Epithelial cell of proximal tubule (primary cell): ENCODE results near the gene ATP2B2. TPM values are rescaled to one million over a fixed set of nuclear protein-coding genes. Genes with fewer than 3 reads are reported as not detected.

ENCODE experiments used
- DNase-seq: peaks from one replicate; pipeline ENCODE4 v3.0.0-alpha.2; 2011; ENCODE audit warnings: low read depth
- H3K4me3 ChIP-seq: 2 replicates; pipeline ENCODE4 v1.5.1; 2011; ENCODE audit warnings: low read depth, mild to moderate bottlenecking, low read length
- total RNA-seq: library from RNA; depleted of rRNA; stranded (reverse); fragments of >200 nt; gene quantifications from 2 replicates; pipeline ENCODE4 v1.2.3, GENCODE V29; 2015
- TF ChIP-seq, protein P1 (sequence below): conservative IDR thresholded peaks from 2 replicates; pipeline ENCODE4 v1.5.1; 2012; ENCODE audit warnings: low read depth, mild to moderate bottlenecking, low read length

Gene ATP2B2
- total RNA-seq, 1 donor from 2014 or later, result not detected

DNA sequence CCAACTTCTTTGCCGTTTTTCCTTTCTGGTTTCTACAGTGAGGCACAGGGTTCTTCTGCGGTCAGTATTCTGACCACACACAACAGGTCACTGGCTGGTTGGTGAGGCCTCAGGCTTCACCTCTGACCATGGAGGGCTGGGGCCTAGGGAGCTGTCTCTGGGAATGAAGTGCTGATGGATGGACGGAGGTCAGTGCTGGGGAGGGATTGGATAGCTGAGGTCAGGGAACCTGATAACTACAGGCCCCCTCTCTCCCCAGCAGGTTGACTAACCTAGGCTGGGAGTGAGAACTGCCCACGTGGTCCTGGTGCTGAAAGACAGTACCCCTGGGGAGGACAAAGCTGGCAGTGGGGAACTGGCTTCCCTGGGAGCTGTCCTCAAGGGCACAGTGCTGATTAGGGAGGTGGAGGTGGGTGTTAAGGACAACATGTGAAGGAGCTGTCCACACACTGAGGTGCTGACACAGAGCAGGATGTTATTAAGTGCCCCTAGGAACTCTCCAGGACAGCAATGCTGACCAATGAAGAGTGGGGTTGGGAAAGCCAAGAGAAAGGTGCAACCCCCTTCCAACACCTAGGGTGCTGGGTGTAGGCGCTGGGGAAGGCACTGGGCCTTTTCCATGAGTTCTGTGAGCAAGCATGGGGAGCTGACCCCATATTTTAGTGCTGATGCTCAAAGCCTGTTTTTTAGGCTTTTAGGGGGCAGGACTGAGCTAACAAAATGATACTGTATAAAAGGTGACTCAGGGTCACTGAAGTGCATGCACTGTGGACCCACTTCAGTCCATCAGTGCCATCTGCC, 45.2 kb downstream of the ATP2B2 start:
- H3K4me3 ChIP-seq, result no peak overlapping the region
- DNase-seq, result peak; percentile 27
- TF ChIP-seq, protein P1, sequence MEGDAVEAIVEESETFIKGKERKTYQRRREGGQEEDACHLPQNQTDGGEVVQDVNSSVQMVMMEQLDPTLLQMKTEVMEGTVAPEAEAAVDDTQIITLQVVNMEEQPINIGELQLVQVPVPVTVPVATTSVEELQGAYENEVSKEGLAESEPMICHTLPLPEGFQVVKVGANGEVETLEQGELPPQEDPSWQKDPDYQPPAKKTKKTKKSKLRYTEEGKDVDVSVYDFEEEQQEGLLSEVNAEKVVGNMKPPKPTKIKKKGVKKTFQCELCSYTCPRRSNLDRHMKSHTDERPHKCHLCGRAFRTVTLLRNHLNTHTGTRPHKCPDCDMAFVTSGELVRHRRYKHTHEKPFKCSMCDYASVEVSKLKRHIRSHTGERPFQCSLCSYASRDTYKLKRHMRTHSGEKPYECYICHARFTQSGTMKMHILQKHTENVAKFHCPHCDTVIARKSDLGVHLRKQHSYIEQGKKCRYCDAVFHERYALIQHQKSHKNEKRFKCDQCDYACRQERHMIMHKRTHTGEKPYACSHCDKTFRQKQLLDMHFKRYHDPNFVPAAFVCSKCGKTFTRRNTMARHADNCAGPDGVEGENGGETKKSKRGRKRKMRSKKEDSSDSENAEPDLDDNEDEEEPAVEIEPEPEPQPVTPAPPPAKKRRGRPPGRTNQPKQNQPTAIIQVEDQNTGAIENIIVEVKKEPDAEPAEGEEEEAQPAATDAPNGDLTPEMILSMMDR, result no peak

DNA sequence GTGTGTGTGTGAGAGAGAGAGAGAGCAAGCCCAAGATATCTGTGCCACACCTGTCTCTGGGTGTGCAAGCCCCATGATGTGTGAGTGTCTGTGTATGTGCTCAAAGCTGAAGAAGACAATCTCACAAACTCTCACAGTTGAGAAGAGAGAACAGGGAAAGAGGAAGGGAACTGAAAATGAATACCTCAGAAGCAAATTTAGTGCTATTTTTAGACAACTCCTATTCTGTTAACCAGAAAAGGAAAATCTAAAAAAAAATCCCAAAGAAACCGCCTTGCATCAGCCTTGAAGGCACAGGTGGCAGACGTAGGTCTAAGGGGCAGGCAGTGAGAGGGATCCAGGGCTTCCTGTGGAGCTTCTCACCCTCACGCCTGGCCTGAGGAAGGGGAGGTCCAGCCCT, 47.8 kb downstream of the ATP2B2 start:
- no peak for DNase-seq
- TF ChIP-seq, protein P1, result no peak

DNA sequence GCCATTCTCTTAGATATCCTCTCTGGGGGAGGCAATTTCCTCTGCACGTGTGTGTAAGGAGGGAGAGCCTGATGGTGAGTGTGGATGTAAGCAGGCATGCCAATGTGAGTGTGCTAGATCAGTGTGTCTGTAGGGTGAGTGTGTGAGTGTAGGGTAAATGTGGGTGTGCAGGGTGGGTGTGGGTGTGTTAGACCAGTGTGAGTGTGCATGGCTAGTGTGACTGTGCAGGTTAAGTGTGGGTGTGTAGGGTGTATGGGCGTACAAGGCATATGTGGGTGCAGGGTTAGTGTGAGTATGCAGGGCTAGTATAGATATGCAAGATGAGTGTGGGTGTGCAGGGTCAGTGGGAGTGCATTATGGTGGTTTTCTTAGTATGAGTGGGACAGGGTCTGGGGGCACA, 48.4 kb downstream of the ATP2B2 start:
- no peak overlapping the region for H3K4me3 ChIP-seq
- TF ChIP-seq, protein P1, result no peak
- DNase-seq, result no peak

More for the DNA sequence above, 47.8 kb downstream of the ATP2B2 start:
- no peak overlapping the region for H3K4me3 ChIP-seq

DNA sequence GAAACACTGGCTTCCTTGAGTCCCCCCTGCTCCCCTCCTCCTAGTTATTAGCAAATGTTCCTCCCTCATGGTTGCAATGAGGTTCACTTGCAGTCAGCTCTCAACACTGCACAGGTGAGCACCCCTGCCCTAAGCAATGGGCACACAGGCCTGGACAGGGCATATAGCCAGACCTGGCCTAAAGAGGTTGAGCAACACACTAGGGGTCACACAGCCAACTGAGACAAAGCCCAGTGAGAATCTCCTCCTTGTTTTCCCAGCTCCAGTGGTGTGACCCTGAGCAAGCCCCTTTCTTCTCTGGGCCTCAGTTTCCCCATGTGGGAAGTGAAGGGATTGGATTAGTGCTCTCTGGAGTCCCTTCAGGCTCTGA, 49.9 kb downstream of the ATP2B2 start:
- H3K4me3 ChIP-seq, result no peak overlapping the region
- TF ChIP-seq, protein P1, result no peak
- no peak for DNase-seq

DNA sequence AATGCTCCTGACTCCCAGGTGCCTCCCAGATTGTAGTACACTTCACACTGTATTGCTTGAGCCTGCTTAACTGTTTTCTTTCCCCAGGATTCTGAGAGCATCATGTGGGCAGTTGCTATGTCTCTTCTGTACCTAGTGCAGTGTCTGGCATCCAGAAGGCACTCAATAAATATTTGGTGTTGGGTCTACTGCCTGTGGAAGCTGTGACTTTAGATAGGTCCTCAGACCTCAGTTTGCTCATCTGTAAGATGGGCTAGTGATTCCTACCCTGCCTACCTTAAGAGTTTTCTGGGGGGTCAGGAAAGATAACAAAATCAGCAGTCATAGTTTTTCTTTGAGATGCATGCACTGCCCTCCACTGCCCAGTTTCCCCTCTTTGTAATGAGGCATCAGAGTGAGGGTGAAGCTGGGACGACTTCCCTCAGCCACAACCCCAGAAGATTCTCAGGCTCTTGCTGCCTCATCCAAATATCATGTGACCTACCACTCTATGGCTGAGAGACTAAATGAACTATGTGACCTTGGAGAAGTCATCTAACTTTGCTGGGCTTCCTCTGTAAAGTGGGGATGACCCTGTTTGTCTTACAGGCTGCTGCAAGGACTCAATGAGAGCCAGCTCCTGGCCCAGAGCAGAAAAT, 50.4 kb downstream of the ATP2B2 start:
- TF ChIP-seq, protein P1, result no peak
- no peak overlapping the region for H3K4me3 ChIP-seq
- no peak for DNase-seq

DNA sequence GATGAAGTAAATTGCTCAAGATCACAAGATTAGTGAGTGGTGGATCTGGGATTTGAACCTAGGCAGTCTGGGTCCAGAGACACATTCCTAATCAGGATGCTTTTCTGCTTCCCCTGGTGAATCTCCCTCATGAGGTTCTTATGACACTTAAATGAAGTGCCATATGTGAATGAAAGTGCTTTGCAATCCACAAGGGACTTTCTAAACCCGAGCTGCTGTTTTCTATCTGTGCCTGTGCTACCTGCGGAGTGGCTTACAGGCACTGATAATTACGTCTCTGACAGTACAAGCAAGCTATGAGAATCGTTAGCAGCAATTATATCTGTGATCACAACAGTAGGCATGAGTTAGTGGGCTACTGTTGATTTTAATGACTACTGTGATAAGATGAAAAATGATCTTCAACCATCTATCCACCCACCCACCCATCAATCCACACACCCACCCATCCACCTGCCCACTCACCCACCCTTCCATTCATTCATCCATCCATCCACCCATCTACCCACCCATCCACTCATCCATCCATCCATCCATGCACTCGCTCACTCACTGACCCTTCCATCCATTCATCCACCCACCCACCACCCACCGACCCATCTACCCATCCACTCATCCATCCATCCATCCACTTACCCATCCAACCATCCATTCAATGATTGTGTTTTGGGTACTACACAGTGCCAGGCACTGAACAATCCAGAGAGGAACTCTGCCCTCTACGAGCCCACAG, 51.8 kb downstream of the ATP2B2 start:
- no peak overlapping the region for H3K4me3 ChIP-seq
- no peak for DNase-seq
- TF ChIP-seq, protein P1, result no peak
